K562 (cell line): ENCODE measurements around the gene SPAG17.

Experiments
- CBX2 ChIP-seq: fragments of 200-600 bp; sonication (generic); IDR thresholded peaks from one replicate; pipeline ENCODE4 v1.6.1; 2012; ENCODE audit warnings: mild to moderate bottlenecking, low read length, inconsistent platforms; ENCODE audit not compliant: insufficient read depth, poor library complexity, severe bottlenecking
- CBX8 ChIP-seq: fragments of 200-600 bp; sonication (generic); IDR thresholded peaks from 2 replicates; pipeline ENCODE4 v1.6.1; 2012; ENCODE audit warnings: borderline replicate concordance, mixed run types, low read depth, mild to moderate bottlenecking, moderate library complexity, mixed read lengths, low read length, control low read depth, inconsistent platforms; ENCODE audit not compliant: poor library complexity, severe bottlenecking; ENCODE audit errors: extremely low read depth
- CTCF ChIP-seq, 3 experiments: IDR thresholded peaks in 2 of 3; conservative IDR thresholded peaks in 1 of 3; 2 replicates each; pipeline ENCODE4 v1.5.1; 2011 to 2012; ENCODE audit warnings: low read length in 3 of 3, mild to moderate bottlenecking in 3 of 3, control low read depth in 2 of 3, improper control_type of control experiment in 1 of 3, inconsistent platforms in 1 of 3, low read depth in 1 of 3, mixed read lengths in 1 of 3, moderate library complexity in 1 of 3; ENCODE audit not compliant: insufficient read depth in 2 of 3
- POLR2A ChIP-seq: fragments of 450-650 bp; conservative IDR thresholded peaks from 2 replicates; pipeline ENCODE4 v1.6.1; 2016
- ZNF324 ChIP-seq: fragments of 250-450 bp; sonication (Bioruptor Pico); IDR thresholded peaks from 2 replicates; pipeline ENCODE4 v1.4.0; 2020; ENCODE audit warnings: mild to moderate bottlenecking

GRCh38 chr1:118137900-118138299, 47.1 kb downstream of the SPAG17 start:
- no peak for TF ChIP-seq CTCF (IDR thresholded peaks at IDR 0.05 in 2 of 3, conservative IDR thresholded peaks at IDR 0.05 in 1 of 3; ENCODE audit: insufficient read depth in 2 of 3, low read depth in 1 of 3, low read length in 3 of 3)
- TF ChIP-seq CBX2: no peak
- TF ChIP-seq ZNF324 (CRISPR knock-in tag): no peak
- TF ChIP-seq POLR2A: no peak
- TF ChIP-seq CBX8: no peak
